Measurements from ENCODE around the gene XPO4.

Gene XPO4

DNA sequence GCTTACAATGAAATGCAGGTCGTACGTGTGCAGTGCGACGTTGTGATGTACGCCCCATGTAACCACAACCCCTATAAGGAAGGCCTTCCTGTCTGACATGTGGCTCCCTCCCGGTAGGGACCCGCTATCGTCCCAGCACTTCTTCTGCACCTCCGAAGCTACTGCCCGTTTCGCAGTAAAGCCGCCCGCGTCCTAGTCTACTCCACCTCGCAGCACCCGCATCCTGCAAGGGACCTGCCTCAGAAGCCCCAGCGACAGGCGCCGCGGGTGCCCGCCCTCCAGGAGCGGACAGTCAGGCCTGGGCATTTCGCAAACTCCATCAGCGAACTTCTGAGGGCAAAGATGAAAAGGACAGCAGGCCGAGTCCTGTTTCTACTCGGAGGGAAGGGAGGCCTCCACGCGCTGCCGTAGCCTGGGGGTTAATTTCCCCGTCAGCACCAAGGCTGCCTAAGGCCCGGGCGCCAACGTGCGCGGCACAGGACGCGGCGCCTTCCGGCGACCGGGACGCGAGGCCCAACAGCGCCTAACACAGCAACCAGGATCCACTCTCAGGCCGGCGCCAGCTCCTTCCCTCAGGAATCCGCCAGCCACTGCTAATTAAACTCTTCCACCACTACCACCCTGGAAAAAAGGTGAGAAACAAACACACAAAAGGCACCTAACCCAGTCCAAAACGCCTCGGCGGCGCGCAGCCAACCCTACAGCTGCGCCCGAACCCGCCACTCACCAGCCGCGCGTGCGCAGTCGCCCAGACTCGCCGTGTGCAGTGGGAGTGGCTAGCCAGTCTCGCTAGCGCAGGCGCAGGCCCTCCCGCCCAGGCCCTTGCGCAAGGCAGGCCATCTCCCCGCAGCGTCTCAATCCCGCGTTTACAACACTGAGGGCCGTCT lies 129.1 kb downstream of the XPO4 start, which contains the start of gene EEF1AKMT1:
TSS of gene EEF1AKMT1 (minus strand) at position 768 of the 887 bp plus-strand sequence. CDS start 16,363 bp downstream, outside the sequence.
- no peak within 1 kb of the TSS for H2BK5ac ChIP-seq (ENCODE audit: low read depth, low read length, poor library complexity, severe bottlenecking)
- H3K18ac ChIP-seq (ENCODE audit: low read depth in 1 of 2, low read length in 2 of 2): peak within 1 kb of the TSS; percentile 82 to 94
- peak within 1 kb of the TSS; percentile 76 for H2AFZ ChIP-seq (ENCODE audit: low read depth, low read length)
- no peak within 1 kb of the TSS for H2AK5ac ChIP-seq (ENCODE audit: low read length, severe bottlenecking)
- H3K79me1 ChIP-seq (replicated peaks; ENCODE audit: low read length, poor library complexity, severe bottlenecking): peaks cover 17% of the 10 kb centered on the region
- H3K4me1 ChIP-seq (ENCODE audit: control insufficient read depth, insufficient read depth, low read depth, low read length): peaks cover 3% of the 10 kb centered on the region
- DNase-seq: peak; percentile 92
- peaks cover 3 to 31% of the 10 kb centered on the region in 2 experiments for H3K36me3 ChIP-seq (ENCODE audit: control insufficient read depth in 1 of 2, insufficient read depth in 2 of 2, low read depth in 1 of 2, low read length in 2 of 2)
- H3K4ac ChIP-seq (ENCODE audit: low read depth in 1 of 2, low read length in 2 of 2): peak within 1 kb of the TSS; percentile 10 to 81
- H4K8ac ChIP-seq (ENCODE audit: low read length): peak within 1 kb of the TSS; percentile 93
- no peak within 1 kb of the TSS for H2BK12ac ChIP-seq (ENCODE audit: low read length in 2 of 2)
- H3K14ac ChIP-seq (ENCODE audit: low read length in 2 of 2): peak within 1 kb of the TSS in 1 of 2 experiments; percentile 53
- peak within 1 kb of the TSS; percentile 69 for H3K4me2 ChIP-seq (ENCODE audit: low read length, poor library complexity, severe bottlenecking)
- no peaks in the 10 kb centered on the region for H3K27me3 ChIP-seq (ENCODE audit: control insufficient read depth in 1 of 2, insufficient read depth in 1 of 2, low read length in 2 of 2)
- 2% methylated on average over 72 of the region's 72 CpGs for WGBS
- peak within 1 kb of the TSS; percentile 19 for H4K91ac ChIP-seq (ENCODE audit: low read length)
- H3K9me3 ChIP-seq (ENCODE audit: control insufficient read depth, low read length): peaks cover 14% of the 10 kb centered on the region
- H3K9ac ChIP-seq (ENCODE audit: low read length): peak within 1 kb of the TSS; percentile 97
- peak within 1 kb of the TSS; percentile 76 for H2BK120ac ChIP-seq (ENCODE audit: low read depth, low read length)
- peak within 1 kb of the TSS; percentile 86 for H3K27ac ChIP-seq (ENCODE audit: low read length, poor library complexity, severe bottlenecking)
- peak within 1 kb of the TSS; percentile 67 to 88 for H3K4me3 ChIP-seq (ENCODE audit: insufficient read depth in 1 of 2, low read depth in 1 of 2, low read length in 2 of 2)
- H2BK15ac ChIP-seq (ENCODE audit: low read depth, poor library complexity, severe bottlenecking): peak within 1 kb of the TSS; percentile 87
- H3K23ac ChIP-seq (ENCODE audit: low read length in 2 of 2): peak within 1 kb of the TSS in 1 of 2 experiments; percentile 47

DNA sequence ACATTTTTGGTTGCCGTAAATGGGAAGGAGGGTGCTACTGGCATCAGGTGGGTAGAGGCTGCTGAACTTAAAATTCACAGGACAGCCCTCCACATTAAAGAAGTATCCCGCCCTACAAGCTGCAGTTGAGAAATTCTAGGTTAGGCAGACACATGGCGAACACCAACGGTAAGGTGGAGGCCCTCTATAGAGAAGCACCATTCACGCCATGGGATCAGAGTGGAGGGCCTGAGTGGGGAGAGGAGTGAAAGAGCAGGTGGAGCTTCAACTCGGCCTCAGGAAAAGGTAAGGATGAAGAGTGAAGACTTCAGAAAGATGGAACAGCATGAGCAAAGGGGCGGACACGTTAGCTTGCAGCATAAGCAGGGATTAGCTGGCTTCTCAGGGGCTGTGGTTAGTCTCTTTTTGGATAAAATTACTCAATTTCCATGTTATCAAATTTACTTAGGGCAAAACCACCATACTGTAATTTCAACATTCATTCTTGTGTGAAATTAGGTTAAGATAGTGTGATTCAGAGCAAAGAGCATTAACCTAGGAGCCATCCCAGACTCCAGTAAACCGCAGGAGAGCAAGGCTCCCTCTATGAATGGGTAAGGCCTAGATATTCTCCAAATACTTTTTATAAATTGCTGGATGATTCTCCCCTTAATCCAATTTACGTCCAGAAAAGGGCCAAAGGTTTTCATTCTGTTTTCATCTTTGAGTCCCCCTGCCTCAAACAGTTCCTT lies 130.0 kb downstream of the XPO4 start:
- H2BK120ac ChIP-seq (ENCODE audit: low read depth, low read length): no peak overlapping the region
- H3K4me1 ChIP-seq (ENCODE audit: control insufficient read depth, insufficient read depth, low read depth, low read length): peaks cover 3% of the 10 kb centered on the region
- H3K4ac ChIP-seq (ENCODE audit: low read depth in 1 of 2, low read length in 2 of 2): no peak overlapping the region
- no peak overlapping the region for H3K14ac ChIP-seq (ENCODE audit: low read length in 2 of 2)
- no peak overlapping the region for H2BK12ac ChIP-seq (ENCODE audit: low read length in 2 of 2)
- peak overlapping the region in 1 of 2 experiments; percentile 88 for H3K4me3 ChIP-seq (ENCODE audit: insufficient read depth in 1 of 2, low read depth in 1 of 2, low read length in 2 of 2)
- no peak overlapping the region for H4K91ac ChIP-seq (ENCODE audit: low read length)
- no peak overlapping the region for H2BK15ac ChIP-seq (ENCODE audit: low read depth, poor library complexity, severe bottlenecking)
- peak overlapping the region; percentile 7 for H3K4me2 ChIP-seq (ENCODE audit: low read length, poor library complexity, severe bottlenecking)
- no peak overlapping the region for H4K8ac ChIP-seq (ENCODE audit: low read length)
- H3K27me3 ChIP-seq (ENCODE audit: control insufficient read depth in 1 of 2, insufficient read depth in 1 of 2, low read length in 2 of 2): no peaks in the 10 kb centered on the region
- H3K9ac ChIP-seq (ENCODE audit: low read length): peak overlapping the region; percentile 97
- H3K18ac ChIP-seq (ENCODE audit: low read depth in 1 of 2, low read length in 2 of 2): no peak overlapping the region
- no peak overlapping the region for H3K27ac ChIP-seq (ENCODE audit: low read length, poor library complexity, severe bottlenecking)
- H2AK5ac ChIP-seq (ENCODE audit: low read length, severe bottlenecking): peak overlapping the region; percentile 60
- H2BK5ac ChIP-seq (ENCODE audit: low read depth, low read length, poor library complexity, severe bottlenecking): no peak overlapping the region
- peaks cover 22% of the 10 kb centered on the region for H3K9me3 ChIP-seq (ENCODE audit: control insufficient read depth, low read length)
- 88% methylated on average over 8 of the region's 10 CpGs for whole genome bisulfite sequencing
- peaks cover 18% of the 10 kb centered on the region for H3K79me1 ChIP-seq (replicated peaks; ENCODE audit: low read length, poor library complexity, severe bottlenecking)
- no peak for DNase-seq
- no peak overlapping the region for H3K23ac ChIP-seq (ENCODE audit: low read length in 2 of 2)
- H3K36me3 ChIP-seq (ENCODE audit: control insufficient read depth in 1 of 2, insufficient read depth in 2 of 2, low read depth in 1 of 2, low read length in 2 of 2): peaks cover 3 to 40% of the 10 kb centered on the region in 2 experiments
- no peak overlapping the region for H2AFZ ChIP-seq (ENCODE audit: low read depth, low read length)

DNA sequence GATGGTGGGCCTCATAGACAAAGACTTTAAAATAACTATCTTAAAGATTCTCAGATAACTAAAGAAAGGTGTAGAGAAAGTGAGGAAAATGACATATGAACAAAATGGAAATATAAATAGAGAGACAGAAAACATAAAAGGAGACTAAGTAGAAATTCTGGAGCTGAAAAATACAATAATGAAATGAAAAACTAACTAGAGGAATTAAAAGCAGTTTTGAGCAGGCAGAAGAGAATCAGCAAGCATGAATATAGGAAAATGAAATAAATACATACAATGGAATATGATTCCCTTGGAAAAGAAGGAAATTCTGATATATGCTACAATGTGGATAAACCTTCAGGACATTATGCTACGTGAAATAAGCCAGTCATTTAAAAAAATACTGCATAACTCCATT lies 132.7 kb downstream of the XPO4 start:
- H3K9me3 ChIP-seq (ENCODE audit: control insufficient read depth, low read length): peaks cover 27% of the 10 kb centered on the region
- no CpG with 5 or more reads among the region's 1 CpG for WGBS
- H3K79me1 ChIP-seq (replicated peaks; ENCODE audit: low read length, poor library complexity, severe bottlenecking): peaks cover 18% of the 10 kb centered on the region
- no peak overlapping the region for H3K14ac ChIP-seq (ENCODE audit: low read length in 2 of 2)
- no peak overlapping the region for H2BK12ac ChIP-seq (ENCODE audit: low read length in 2 of 2)
- H4K8ac ChIP-seq (ENCODE audit: low read length): no peak overlapping the region
- no peak overlapping the region for H4K91ac ChIP-seq (ENCODE audit: low read length)
- H3K9ac ChIP-seq (ENCODE audit: low read length): no peak overlapping the region
- DNase-seq: no peak
- peaks cover 3% of the 10 kb centered on the region for H3K4me1 ChIP-seq (ENCODE audit: control insufficient read depth, insufficient read depth, low read depth, low read length)
- H3K4ac ChIP-seq (ENCODE audit: low read depth in 1 of 2, low read length in 2 of 2): no peak overlapping the region
- H3K18ac ChIP-seq (ENCODE audit: low read depth in 1 of 2, low read length in 2 of 2): no peak overlapping the region
- H3K27me3 ChIP-seq (ENCODE audit: control insufficient read depth in 1 of 2, insufficient read depth in 1 of 2, low read length in 2 of 2): no peaks in the 10 kb centered on the region
- H2BK120ac ChIP-seq (ENCODE audit: low read depth, low read length): no peak overlapping the region
- no peak overlapping the region for H3K27ac ChIP-seq (ENCODE audit: low read length, poor library complexity, severe bottlenecking)
- H3K4me2 ChIP-seq (ENCODE audit: low read length, poor library complexity, severe bottlenecking): no peak overlapping the region
- no peak overlapping the region for H3K4me3 ChIP-seq (ENCODE audit: insufficient read depth in 1 of 2, low read depth in 1 of 2, low read length in 2 of 2)
- no peak overlapping the region for H2BK15ac ChIP-seq (ENCODE audit: low read depth, poor library complexity, severe bottlenecking)
- H2BK5ac ChIP-seq (ENCODE audit: low read depth, low read length, poor library complexity, severe bottlenecking): no peak overlapping the region
- no peak overlapping the region for H2AFZ ChIP-seq (ENCODE audit: low read depth, low read length)
- no peak overlapping the region for H2AK5ac ChIP-seq (ENCODE audit: low read length, severe bottlenecking)
- no peak overlapping the region for H3K23ac ChIP-seq (ENCODE audit: low read length in 2 of 2)
- H3K36me3 ChIP-seq (ENCODE audit: control insufficient read depth in 1 of 2, insufficient read depth in 2 of 2, low read depth in 1 of 2, low read length in 2 of 2): peaks cover 3 to 40% of the 10 kb centered on the region in 2 experiments

DNA sequence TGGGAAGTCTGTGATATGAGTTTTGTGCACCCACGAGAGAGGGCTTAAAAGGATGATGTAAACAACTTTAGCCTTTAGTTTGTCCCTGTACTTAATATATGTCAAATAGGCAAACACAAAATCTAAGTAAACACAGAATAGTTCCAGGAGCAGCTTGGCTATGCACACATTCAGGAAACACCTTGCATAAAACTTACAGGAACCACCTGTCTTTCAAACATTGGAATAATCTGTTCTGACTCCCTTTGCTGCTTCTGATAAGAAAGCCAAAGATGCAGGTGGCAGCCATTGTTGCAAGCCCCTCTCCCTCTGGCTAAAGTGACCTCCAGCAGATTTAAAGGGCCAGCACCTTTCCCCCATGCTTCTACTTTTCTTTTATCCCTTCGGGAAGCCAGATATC lies 133.5 kb downstream of the XPO4 start:
- Histone ChIP-seq H3K4me1 (ENCODE audit: control insufficient read depth, insufficient read depth, low read depth, low read length) (peaks cover 3% of the 10 kb centered on the region), H4K8ac (ENCODE audit: low read length) (no peak overlapping the region), H3K79me1 (replicated peaks; ENCODE audit: low read length, poor library complexity, severe bottlenecking) (peaks cover 18% of the 10 kb centered on the region), H3K4me2 (ENCODE audit: low read length, poor library complexity, severe bottlenecking) (no peak overlapping the region), H3K4ac (ENCODE audit: low read depth in 1 of 2, low read length in 2 of 2) (no peak overlapping the region), H3K9ac (ENCODE audit: low read length) (no peak overlapping the region), H2BK15ac (ENCODE audit: low read depth, poor library complexity, severe bottlenecking) (no peak overlapping the region), H2BK120ac (ENCODE audit: low read depth, low read length) (no peak overlapping the region), H3K27ac (ENCODE audit: low read length, poor library complexity, severe bottlenecking) (no peak overlapping the region), H3K9me3 (ENCODE audit: control insufficient read depth, low read length) (peaks cover 27% of the 10 kb centered on the region), H2BK5ac (ENCODE audit: low read depth, low read length, poor library complexity, severe bottlenecking) (no peak overlapping the region), H3K23ac (ENCODE audit: low read length in 2 of 2) (no peak overlapping the region), H3K36me3 (ENCODE audit: control insufficient read depth in 1 of 2, insufficient read depth in 2 of 2, low read depth in 1 of 2, low read length in 2 of 2) (peaks cover 3 to 40% of the 10 kb centered on the region in 2 experiments), H4K91ac (ENCODE audit: low read length) (no peak overlapping the region), H3K4me3 (ENCODE audit: insufficient read depth in 1 of 2, low read depth in 1 of 2, low read length in 2 of 2) (no peak overlapping the region), H2AK5ac (ENCODE audit: low read length, severe bottlenecking) (no peak overlapping the region), H3K27me3 (ENCODE audit: control insufficient read depth in 1 of 2, insufficient read depth in 1 of 2, low read length in 2 of 2) (no peaks in the 10 kb centered on the region), H2BK12ac (ENCODE audit: low read length in 2 of 2) (no peak overlapping the region), H2AFZ (ENCODE audit: low read depth, low read length) (no peak overlapping the region), H3K18ac (ENCODE audit: low read depth in 1 of 2, low read length in 2 of 2) (no peak overlapping the region), H3K14ac (ENCODE audit: low read length in 2 of 2) (no peak overlapping the region)
- DNase-seq: no peak
- 54% methylated on average over 1 of the region's 2 CpGs for WGBS
